Cerebellar cortex (tissue), 1 donor: ENCODE measurements around the gene BCL2L13.
"Not testable (repeated sequence)": the region's sequence is repeated elsewhere in the genome, so short reads cannot be mapped to it uniquely, and the experiment has no call there.

Experiments used
- DNase-seq: peaks from one replicate; pipeline ENCODE4 v3.0.0-alpha.2; 2015; ENCODE audit warnings: low spot score

Gene BCL2L13

DNA sequence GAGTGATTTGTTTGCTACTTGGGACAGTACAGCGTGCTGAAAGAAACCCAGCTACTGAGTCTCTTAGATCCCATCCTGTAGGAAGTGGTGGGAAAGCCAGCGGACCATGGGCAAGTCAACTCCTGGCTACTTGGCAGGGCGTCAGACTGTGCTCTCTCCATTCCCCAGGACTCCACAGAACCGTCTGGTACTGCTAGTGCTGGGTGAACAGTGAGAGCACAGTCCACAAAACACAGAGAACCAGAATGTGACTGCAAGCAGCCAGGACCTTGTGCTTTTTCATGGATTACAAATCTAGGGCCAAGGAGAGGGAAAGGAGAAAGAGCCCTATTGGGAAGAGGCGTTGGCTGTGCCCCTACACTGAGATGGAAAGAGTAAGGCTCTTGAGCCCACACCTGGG, 125.5 kb downstream of the BCL2L13 start:
- peak; percentile 82 for DNase-seq

GRCh38 chr22:17764852-17765251, 126.3 kb downstream of the BCL2L13 start:
- DNase-seq, result not testable (repeated sequence)

DNA sequence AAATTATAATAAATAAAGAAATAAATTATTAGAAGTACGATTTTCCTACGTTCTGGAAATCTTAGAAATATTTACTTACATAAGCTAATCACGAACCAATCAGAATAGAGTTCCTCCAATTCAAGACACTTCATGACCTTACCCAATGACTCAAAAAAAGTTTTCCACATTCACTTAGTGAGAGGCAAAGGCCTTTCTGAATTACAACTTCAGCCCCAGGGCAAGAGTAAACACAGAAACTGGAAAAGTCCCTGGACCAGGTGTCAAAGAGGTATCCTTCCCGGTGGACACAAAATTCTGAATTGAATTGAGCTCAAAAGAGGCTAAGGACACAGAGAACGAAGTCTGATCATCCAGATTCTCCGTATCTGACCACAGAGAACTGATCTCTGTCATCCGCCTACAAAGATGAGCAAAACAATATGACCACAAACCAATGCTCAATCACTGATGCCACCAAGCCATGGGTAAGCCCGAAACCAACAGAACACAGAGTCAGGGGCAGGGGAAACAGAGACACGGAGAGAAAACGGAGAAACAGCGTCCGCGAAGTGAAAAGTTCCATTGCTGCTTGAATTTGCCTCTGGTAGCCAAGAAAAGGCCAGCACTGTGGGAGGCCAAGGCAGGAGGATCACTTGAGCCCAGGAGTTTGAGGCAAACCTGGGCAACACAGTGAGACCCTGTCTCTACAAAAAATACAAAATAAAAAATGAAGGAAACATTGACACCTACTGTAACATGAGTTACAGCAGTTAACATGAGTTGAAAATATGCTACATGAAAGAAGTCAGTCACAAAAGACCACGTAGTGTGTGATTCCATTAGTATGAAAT, 128.9 kb downstream of the BCL2L13 start:
- no peak for DNase-seq

- no peak for DNase-seq
Observed at GRCh38 chr22:17769013-17769715, 130.6 kb downstream of the BCL2L13 start.

DNA sequence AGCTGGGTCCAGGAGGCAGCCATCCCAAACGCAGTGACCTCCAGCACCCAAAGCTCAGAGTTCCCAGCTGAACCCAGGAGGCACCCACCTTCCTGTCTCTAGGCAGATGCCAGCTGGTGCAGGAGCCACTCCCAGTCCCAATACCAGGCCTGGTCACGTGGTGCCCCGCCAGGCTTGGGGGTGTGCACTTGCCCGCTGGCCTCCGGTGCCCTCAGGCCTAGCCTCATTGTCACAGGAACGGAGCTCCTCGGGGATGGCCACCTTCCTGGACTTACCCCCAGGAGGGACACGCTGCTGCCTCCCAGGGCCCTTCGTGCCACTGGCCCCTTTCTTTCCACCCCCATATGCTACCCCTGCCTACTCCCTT, 131.1 kb downstream of the BCL2L13 start:
- DNase-seq, result no peak

- no peak for DNase-seq
Observed at GRCh38 chr22:17770180-17771077, 131.9 kb downstream of the BCL2L13 start.

GRCh38 chr22:17772249-17772957, 133.8 kb downstream of the BCL2L13 start:
- DNase-seq, result no peak

DNA sequence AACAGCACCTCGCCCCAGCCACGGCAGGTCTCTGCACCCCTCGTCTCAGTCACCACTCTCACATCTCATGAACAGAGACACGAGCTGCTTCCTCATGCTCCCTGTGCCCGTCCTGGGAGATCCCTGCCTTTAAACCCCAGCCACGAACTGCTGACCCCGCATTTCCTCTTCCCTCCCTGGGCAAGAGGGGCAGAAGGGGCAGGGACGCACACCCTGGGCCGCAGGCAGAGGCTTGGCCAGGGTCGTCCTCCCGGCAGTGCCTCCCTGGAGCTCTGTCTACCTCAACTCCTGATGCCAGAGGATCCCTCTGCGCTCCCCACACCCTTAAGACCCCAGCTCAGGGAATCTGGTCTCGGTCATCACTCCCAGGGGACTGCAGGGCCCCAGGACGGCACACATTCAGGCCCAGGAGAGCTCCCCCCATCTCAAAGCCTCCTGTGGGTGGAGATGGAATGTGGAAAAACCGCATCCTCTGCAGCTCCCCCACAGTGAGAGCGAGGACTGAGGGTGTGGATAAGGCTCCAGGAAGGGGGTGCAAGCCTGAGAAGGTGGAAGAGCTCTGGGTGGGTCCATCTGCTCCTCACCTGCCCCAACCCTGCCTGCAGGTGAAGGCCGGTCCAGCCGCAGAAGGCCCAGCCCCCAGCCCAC, 134.5 kb downstream of the BCL2L13 start:
- DNase-seq, result peak; percentile 21

- peak; percentile 70 for DNase-seq
Observed at GRCh38 chr22:17773606-17774205, 135.1 kb downstream of the BCL2L13 start.

DNA sequence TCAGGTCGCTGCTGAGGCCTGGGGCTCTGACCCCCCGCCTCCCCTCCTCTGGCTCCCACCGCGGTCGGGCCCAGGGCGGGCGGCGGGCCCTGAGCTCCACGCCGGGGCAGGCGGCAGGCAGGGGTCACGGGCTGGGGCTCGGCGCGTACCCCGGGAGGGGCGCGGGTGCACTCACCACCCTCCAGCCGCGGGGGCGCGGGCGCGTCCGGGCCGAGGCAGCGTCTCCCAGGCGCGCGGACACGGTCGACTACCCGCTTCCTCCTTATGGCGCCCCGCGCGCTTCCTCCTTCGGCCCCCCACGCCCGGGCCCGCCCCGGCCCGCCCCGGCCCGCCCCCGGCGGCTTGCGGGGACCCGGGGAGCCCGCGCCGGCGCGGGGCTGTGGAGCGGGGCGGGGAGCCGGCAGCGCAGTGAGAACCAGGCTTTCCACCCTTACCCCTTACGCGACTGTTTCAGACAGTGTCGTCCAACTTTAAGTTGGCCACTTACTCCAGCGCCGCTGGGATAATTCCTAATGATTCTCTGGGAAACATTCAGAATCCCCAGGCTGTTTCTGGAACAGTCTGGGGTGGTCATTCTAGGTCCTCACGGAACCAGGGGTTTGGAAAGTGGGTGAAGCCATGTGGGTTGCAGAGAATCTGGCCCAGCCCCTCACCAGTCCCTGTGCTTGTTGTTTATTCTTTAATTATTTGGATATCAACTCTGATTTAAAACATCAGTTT, 135.8 kb downstream of the BCL2L13 start, which contains the start of gene BID:
TSS of gene BID (minus strand) at position 264 of the 720 bp plus-strand sequence. CDS start 24,353 bp downstream, outside the sequence.
- DNase-seq, result peak; percentile 27

DNA sequence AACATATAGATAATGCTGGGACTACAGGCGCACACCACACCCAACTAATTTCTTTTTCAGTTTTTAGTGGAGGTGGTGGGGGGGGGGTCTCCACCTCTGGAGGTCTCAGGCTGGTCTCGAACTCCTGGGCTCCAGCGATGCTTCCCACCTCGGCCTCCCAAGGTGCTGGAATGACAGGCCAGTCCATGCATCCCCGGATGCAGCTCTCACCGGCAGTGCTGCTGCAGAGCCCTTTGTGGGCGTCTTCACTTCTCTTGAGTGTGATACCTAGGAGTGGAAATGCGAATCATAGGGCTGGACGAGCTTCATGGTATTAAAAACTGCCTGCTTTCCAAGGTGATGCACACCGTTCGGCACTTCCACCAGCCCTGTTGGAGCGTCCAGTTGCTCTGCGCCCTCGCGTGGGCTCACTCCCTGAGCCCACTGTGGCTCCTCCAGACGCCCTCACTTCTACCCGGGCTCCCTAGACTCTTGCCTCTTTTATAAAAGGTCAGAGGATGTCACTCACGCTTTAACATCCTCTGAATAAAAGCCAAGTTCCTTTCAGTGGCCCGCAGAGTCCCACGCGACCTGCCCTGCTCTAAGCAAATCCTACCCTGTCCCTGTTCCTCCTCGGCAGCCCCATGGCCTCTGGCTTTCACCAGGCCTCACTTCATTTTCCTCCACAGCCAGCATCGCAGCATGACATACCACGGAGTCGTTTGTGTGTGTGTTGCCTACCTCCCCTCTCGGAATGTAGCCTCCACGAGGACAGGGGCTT, 136.5 kb downstream of the BCL2L13 start:
- peak; percentile 27 for DNase-seq

- DNase-seq, result peak; percentile 34
Observed at GRCh38 chr22:17775781-17776465, 137.4 kb downstream of the BCL2L13 start.

DNA sequence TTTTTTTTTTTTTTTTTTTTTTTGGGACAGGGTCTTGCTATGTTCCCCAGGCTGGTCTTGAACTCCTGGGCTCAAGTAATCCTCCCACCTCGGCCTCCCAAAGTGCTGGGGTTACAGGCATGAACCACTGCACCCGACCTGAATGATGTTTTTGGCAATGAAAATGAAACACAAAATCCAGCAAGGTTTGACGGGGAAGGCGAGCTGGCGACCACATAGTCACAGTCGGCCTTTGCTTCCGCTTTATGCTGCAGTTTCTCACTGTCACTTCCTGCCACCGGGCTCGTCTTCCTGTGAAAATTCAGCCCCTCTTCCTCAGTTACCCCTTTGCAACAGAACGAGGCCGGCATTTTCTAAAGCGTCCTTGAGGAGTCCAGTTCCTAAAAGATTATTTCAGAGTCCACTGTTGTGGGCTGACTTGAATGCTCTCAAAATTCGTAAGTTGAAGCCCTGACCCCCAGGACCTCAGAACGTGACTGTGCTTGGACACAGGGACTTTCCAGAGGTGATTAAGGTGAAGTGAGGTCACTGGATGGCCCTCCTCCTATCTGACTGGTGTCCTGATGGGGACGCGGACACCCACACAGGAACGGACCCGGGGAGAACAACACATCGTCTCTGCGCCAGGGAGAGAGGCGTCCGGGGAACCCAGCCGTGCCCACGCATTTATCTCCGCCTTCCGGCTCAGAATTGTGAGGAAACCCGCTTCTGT, 138.6 kb downstream of the BCL2L13 start:
- DNase-seq, result no peak

DNA sequence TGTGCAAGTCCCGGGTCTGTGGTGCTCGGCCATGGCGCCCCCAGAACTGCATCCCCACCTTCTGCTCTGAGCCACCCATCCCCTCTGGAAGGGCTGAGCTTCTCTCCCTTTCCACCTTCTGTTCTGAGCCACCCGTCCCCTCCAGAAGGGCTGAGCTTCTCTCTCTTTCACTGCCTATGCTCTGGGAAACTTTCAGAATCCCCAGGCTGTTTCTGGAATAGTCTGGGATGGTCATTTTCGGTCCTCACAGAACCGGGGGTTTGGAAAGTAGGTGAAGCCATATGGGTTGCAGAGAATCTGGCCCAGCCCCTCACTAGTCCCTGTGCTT, 139.1 kb downstream of the BCL2L13 start:
- DNase-seq, result no peak

GRCh38 chr22:17778412-17778976, 139.9 kb downstream of the BCL2L13 start:
- no peak for DNase-seq

GRCh38 chr22:17779286-17780115, 140.9 kb downstream of the BCL2L13 start:
- DNase-seq, result no peak
